ENCODE data around the gene PRRC2B.

GRCh38 chr9:131396626-131397025, 2.7 kb downstream of the PRRC2B start:
- TF ChIP-seq, protein P1, sequence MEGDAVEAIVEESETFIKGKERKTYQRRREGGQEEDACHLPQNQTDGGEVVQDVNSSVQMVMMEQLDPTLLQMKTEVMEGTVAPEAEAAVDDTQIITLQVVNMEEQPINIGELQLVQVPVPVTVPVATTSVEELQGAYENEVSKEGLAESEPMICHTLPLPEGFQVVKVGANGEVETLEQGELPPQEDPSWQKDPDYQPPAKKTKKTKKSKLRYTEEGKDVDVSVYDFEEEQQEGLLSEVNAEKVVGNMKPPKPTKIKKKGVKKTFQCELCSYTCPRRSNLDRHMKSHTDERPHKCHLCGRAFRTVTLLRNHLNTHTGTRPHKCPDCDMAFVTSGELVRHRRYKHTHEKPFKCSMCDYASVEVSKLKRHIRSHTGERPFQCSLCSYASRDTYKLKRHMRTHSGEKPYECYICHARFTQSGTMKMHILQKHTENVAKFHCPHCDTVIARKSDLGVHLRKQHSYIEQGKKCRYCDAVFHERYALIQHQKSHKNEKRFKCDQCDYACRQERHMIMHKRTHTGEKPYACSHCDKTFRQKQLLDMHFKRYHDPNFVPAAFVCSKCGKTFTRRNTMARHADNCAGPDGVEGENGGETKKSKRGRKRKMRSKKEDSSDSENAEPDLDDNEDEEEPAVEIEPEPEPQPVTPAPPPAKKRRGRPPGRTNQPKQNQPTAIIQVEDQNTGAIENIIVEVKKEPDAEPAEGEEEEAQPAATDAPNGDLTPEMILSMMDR (IDR thresholded peaks at IDR 0.05): no peak
- TF ChIP-seq POLR2A (IDR thresholded peaks at IDR 0.05): no peak

Data from prostate gland (tissue), 2 donors.